Glomerular visceral epithelial cell (primary cell): Measurements from ENCODE around the gene MSS51.
A peak's percentile ranks its signal among the peaks of the same experiment; 100 is the strongest.
"Not testable (repeated sequence)": the region's sequence is repeated elsewhere in the genome, so short reads cannot be mapped to it uniquely, and the experiment has no call there.

Experiments used
- DNase-seq: peaks from one replicate; pipeline ENCODE4 v3.0.0-alpha.2; 2016; ENCODE audit errors: extremely low spot score

The MSS51 gene

GRCh38 chr10:73414230-73414945, 19.0 kb downstream of the MSS51 start:
- no peak for DNase-seq

- DNase-seq = peak; percentile 90
Observed at GRCh38 chr10:73413528-73414229, 19.7 kb downstream of the MSS51 start, which contains the start of gene ANXA7. Gene ANXA7 (minus strand): TSS chr10:73414058. CDS start chr10:73400856, 13,202 bp downstream.

- peak; percentile 46 for DNase-seq
Observed at GRCh38 chr10:73413108-73413527, 20.2 kb downstream of the MSS51 start.

GRCh38 chr10:73410897-73411296, 22.5 kb downstream of the MSS51 start:
- DNase-seq = no peak

GRCh38 chr10:73408978-73409521, 24.3 kb downstream of the MSS51 start:
- DNase-seq = no peak

GRCh38 chr10:73408061-73408460, 25.3 kb downstream of the MSS51 start:
- peak; percentile 11 for DNase-seq

- no peak for DNase-seq
Observed at GRCh38 chr10:73407495-73407894, 25.9 kb downstream of the MSS51 start.

GRCh38 chr10:73406846-73407245, 26.5 kb downstream of the MSS51 start:
- no peak for DNase-seq

- DNase-seq = no peak
Observed at GRCh38 chr10:73405556-73405955, 27.8 kb downstream of the MSS51 start.

- DNase-seq = no peak
Observed at GRCh38 chr10:73404690-73405089, 28.7 kb downstream of the MSS51 start.

- DNase-seq = no peak
Observed at GRCh38 chr10:73401636-73402035, 31.7 kb downstream of the MSS51 start.

- DNase-seq = no peak
Observed at GRCh38 chr10:73399063-73399462, 34.3 kb downstream of the MSS51 start.

GRCh38 chr10:73398024-73398423, 35.3 kb downstream of the MSS51 start:
- no peak for DNase-seq

- not testable (repeated sequence) for DNase-seq
Observed at GRCh38 chr10:73394325-73394724, 39.0 kb downstream of the MSS51 start.

- DNase-seq = no peak
Observed at GRCh38 chr10:73388228-73388627, 45.1 kb downstream of the MSS51 start.

- DNase-seq = no peak
Observed at GRCh38 chr10:73386583-73386982, 46.8 kb downstream of the MSS51 start.

GRCh38 chr10:73379064-73379748, 54.2 kb downstream of the MSS51 start:
- no peak for DNase-seq

GRCh38 chr10:73376679-73377078, 56.7 kb downstream of the MSS51 start:
- no peak for DNase-seq
